HL-60 (cell line): ENCODE results near the gene FAM83F.
A peak's percentile ranks its signal among the peaks of the same experiment; 100 is the strongest.

ENCODE experiments used
- DNase-seq, 2 experiments: peaks; one replicate each; pipeline ENCODE4 v3.0.0-alpha.2; 2010 to 2020; ENCODE audit warnings: low read depth in 1 of 2, low spot score in 1 of 2
- H3K27ac ChIP-seq: fragments of 250-450 bp; sonication (Bioruptor Pico); replicated peaks from 2 replicates; pipeline ENCODE4 v1.5.1; 2020; ENCODE audit warnings: mild to moderate bottlenecking, moderate library complexity
- H3K27me3 ChIP-seq: fragments of 250-450 bp; sonication (Bioruptor Pico); 2 replicates; pipeline ENCODE4 v1.5.1; 2021; ENCODE audit warnings: mild to moderate bottlenecking, moderate library complexity; ENCODE audit not compliant: insufficient read depth, poor library complexity, severe bottlenecking
- H3K4me3 ChIP-seq: replicated peaks from 2 replicates; pipeline ENCODE4 v1.5.1; 2011; ENCODE audit warnings: mild to moderate bottlenecking, control low read depth, low read length; ENCODE audit not compliant: insufficient read depth
- GABPA ChIP-seq: IDR thresholded peaks from 2 replicates; pipeline ENCODE4 v1.6.1; 2012; ENCODE audit warnings: low read depth
- POLR2AphosphoS5 ChIP-seq: IDR thresholded peaks from 2 replicates; pipeline ENCODE4 v1.6.1; 2012; ENCODE audit warnings: low read depth
- SPI1 ChIP-seq: IDR thresholded peaks from 2 replicates; pipeline ENCODE4 v1.6.1; 2012; ENCODE audit warnings: low read depth, mild to moderate bottlenecking, borderline replicate concordance
- TF ChIP-seq, protein P1 (sequence below): IDR thresholded peaks from 2 replicates; pipeline ENCODE4 v1.6.1; 2012; ENCODE audit warnings: low read depth; ENCODE audit not compliant: insufficient replicate concordance
- TF ChIP-seq, protein P2 (sequence below): IDR thresholded peaks from one replicate; pipeline ENCODE4 v1.5.1; 2011; ENCODE audit warnings: low read length, control low read depth, inconsistent platforms; ENCODE audit not compliant: insufficient read depth

FAM83F gene

DNA sequence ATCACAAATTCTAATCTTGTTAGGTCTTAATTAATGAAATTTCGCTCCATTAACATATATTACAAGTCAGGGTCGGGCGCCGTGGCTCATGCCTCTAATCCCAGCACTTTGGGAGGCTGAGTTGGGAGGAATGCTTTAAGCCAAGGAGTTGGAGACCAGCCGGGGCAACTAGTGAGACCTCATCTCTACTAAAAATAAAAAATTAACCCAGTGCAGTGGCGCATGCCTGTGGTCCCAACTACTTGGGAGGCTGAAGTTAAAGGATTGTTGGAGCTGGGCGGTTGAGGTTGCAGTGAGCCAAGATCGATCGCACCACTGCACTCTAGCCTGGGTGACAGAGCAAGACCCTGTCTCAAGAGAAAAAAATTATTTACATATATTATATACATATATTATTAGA is 32.7 kb upstream of the FAM83F start:
- TF ChIP-seq, protein P1, sequence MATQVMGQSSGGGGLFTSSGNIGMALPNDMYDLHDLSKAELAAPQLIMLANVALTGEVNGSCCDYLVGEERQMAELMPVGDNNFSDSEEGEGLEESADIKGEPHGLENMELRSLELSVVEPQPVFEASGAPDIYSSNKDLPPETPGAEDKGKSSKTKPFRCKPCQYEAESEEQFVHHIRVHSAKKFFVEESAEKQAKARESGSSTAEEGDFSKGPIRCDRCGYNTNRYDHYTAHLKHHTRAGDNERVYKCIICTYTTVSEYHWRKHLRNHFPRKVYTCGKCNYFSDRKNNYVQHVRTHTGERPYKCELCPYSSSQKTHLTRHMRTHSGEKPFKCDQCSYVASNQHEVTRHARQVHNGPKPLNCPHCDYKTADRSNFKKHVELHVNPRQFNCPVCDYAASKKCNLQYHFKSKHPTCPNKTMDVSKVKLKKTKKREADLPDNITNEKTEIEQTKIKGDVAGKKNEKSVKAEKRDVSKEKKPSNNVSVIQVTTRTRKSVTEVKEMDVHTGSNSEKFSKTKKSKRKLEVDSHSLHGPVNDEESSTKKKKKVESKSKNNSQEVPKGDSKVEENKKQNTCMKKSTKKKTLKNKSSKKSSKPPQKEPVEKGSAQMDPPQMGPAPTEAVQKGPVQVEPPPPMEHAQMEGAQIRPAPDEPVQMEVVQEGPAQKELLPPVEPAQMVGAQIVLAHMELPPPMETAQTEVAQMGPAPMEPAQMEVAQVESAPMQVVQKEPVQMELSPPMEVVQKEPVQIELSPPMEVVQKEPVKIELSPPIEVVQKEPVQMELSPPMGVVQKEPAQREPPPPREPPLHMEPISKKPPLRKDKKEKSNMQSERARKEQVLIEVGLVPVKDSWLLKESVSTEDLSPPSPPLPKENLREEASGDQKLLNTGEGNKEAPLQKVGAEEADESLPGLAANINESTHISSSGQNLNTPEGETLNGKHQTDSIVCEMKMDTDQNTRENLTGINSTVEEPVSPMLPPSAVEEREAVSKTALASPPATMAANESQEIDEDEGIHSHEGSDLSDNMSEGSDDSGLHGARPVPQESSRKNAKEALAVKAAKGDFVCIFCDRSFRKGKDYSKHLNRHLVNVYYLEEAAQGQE = no peak
- TF ChIP-seq, protein P2, sequence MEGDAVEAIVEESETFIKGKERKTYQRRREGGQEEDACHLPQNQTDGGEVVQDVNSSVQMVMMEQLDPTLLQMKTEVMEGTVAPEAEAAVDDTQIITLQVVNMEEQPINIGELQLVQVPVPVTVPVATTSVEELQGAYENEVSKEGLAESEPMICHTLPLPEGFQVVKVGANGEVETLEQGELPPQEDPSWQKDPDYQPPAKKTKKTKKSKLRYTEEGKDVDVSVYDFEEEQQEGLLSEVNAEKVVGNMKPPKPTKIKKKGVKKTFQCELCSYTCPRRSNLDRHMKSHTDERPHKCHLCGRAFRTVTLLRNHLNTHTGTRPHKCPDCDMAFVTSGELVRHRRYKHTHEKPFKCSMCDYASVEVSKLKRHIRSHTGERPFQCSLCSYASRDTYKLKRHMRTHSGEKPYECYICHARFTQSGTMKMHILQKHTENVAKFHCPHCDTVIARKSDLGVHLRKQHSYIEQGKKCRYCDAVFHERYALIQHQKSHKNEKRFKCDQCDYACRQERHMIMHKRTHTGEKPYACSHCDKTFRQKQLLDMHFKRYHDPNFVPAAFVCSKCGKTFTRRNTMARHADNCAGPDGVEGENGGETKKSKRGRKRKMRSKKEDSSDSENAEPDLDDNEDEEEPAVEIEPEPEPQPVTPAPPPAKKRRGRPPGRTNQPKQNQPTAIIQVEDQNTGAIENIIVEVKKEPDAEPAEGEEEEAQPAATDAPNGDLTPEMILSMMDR = no peak
- TF ChIP-seq POLR2AphosphoS5 (no peak), SPI1 (no peak), GABPA (no peak)
- H3K27ac ChIP-seq = peak overlapping the region; percentile 45
- peaks cover 7% of the 10 kb centered on the region for H3K27me3 ChIP-seq
- no peak for DNase-seq
- no peak overlapping the region for H3K4me3 ChIP-seq

DNA sequence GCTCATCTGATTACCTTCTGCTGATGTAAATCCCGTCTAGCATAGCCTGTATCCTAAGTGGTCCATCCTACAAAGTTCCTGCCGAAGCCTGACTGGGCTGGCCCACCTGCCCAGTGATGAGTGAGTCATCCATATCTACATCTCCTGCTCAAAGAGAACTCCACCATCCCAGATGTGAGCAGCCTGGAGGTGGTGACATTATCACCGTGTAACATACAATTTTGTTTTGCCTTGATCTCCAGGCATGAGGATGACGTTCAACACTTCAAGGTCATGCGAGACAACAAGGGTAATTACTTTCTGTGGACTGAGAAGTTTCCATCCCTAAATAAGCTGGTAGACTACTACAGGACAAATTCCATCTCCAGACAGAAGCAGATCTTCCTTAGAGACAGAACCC is 29.0 kb upstream of the FAM83F start:
- no peak overlapping the region for H3K4me3 ChIP-seq
- peaks cover 7% of the 10 kb centered on the region for H3K27me3 ChIP-seq
- TF ChIP-seq, protein P2 = no peak
- no peak for TF ChIP-seq GABPA
- TF ChIP-seq, protein P1 = no peak
- no peak for TF ChIP-seq SPI1
- no peak for TF ChIP-seq POLR2AphosphoS5
- H3K27ac ChIP-seq = no peak overlapping the region
- DNase-seq = no peak

DNA sequence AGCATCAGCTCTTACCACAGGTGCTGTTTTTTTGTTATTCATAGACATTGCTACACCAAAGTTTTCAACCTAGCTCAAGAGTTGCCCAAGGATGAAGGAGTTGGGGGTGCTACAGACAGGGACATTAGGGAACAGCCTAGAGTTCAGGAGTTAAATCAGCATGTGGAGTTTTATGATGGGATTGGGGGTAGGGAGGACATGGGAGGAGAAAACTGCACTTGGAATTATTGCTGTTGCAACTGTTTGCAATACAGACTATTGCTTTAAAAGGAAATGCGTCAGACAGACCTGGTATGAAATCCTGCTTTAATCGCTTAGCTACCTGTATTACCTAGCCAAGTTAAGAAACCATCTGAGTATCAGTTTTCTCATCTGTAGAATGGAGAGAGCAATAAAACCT is 28.3 kb upstream of the FAM83F start:
- no peak for DNase-seq
- Histone ChIP-seq H3K27me3 (peaks cover 7% of the 10 kb centered on the region), H3K27ac (no peak overlapping the region), H3K4me3 (no peak overlapping the region)
- TF ChIP-seq SPI1 = no peak
- TF ChIP-seq GABPA = no peak
- TF ChIP-seq, protein P2 = no peak
- TF ChIP-seq, protein P1 = no peak
- no peak for TF ChIP-seq POLR2AphosphoS5
